ENCODE data around the gene CCNB3.
"Not testable (repeated sequence)": the region's sequence is repeated elsewhere in the genome, so short reads cannot be mapped to it uniquely, and the experiment has no call there.

CCNB3 gene

GRCh38 chrX:50200907-50201306 is 3.7 kb upstream of the CCNB3 start, which contains the start of gene AKAP4:
Gene AKAP4 (minus strand): TSS chrX:50201007. CDS start chrX:50200889, 118 bp downstream.
- Mint-ChIP-seq H3K4me1 (ENCODE audit: low read depth) (peaks cover 8% of the 10 kb centered on the region), H3K27me3 (ENCODE audit: low read depth) (peaks cover 7% of the 10 kb centered on the region), H3K4me3 (no peak within 1 kb of the TSS), H3K27ac (no peak within 1 kb of the TSS), H3K36me3 (ENCODE audit: low read depth) (no peaks in the 10 kb centered on the region), H3K9me3 (no peaks in the 10 kb centered on the region)

- Mint-ChIP-seq H3K27me3 (ENCODE audit: low read depth) (no peaks in the 10 kb centered on the region), H3K27ac (no peak overlapping the region), H3K4me1 (ENCODE audit: low read depth) (peaks cover 8% of the 10 kb centered on the region), H3K4me3 (no peak overlapping the region), H3K9me3 (no peaks in the 10 kb centered on the region), H3K36me3 (ENCODE audit: low read depth) (no peaks in the 10 kb centered on the region)
Measured at GRCh38 chrX:50202539-50202938, 2.0 kb upstream of the CCNB3 start.

GRCh38 chrX:50206753-50207152 is 2.2 kb downstream of the CCNB3 start:
- Mint-ChIP-seq H3K4me3 (no peak overlapping the region), H3K4me1 (ENCODE audit: low read depth) (peaks cover 8% of the 10 kb centered on the region), H3K9me3 (no peaks in the 10 kb centered on the region), H3K27me3 (ENCODE audit: low read depth) (no peaks in the 10 kb centered on the region), H3K36me3 (ENCODE audit: low read depth) (no peaks in the 10 kb centered on the region), H3K27ac (no peak overlapping the region)

GRCh38 chrX:50211510-50211909 is 6.9 kb downstream of the CCNB3 start:
- H3K4me1 Mint-ChIP-seq (ENCODE audit: low read depth) = no peaks in the 10 kb centered on the region
- no peaks in the 10 kb centered on the region for H3K36me3 Mint-ChIP-seq (ENCODE audit: low read depth)
- no peak overlapping the region for H3K27ac Mint-ChIP-seq
- no peaks in the 10 kb centered on the region for H3K27me3 Mint-ChIP-seq (ENCODE audit: low read depth)
- H3K9me3 Mint-ChIP-seq = no peaks in the 10 kb centered on the region
- H3K4me3 Mint-ChIP-seq = no peak overlapping the region

- Mint-ChIP-seq H3K27ac (no peak overlapping the region), H3K4me3 (no peak overlapping the region), H3K9me3 (no peaks in the 10 kb centered on the region), H3K4me1 (ENCODE audit: low read depth) (no peaks in the 10 kb centered on the region), H3K36me3 (ENCODE audit: low read depth) (no peaks in the 10 kb centered on the region), H3K27me3 (ENCODE audit: low read depth) (no peaks in the 10 kb centered on the region)
Measured at GRCh38 chrX:50281253-50281652, 76.7 kb downstream of the CCNB3 start.

- no peaks in the 10 kb centered on the region for H3K36me3 Mint-ChIP-seq (ENCODE audit: low read depth)
- no peaks in the 10 kb centered on the region for H3K27me3 Mint-ChIP-seq (ENCODE audit: low read depth)
- H3K9me3 Mint-ChIP-seq = no peaks in the 10 kb centered on the region
- no peaks in the 10 kb centered on the region for H3K4me1 Mint-ChIP-seq (ENCODE audit: low read depth)
- no peak overlapping the region for H3K27ac Mint-ChIP-seq
- no peak overlapping the region for H3K4me3 Mint-ChIP-seq
Measured at GRCh38 chrX:50327235-50327634, 122.7 kb downstream of the CCNB3 start.

- not testable (repeated sequence) for H3K4me3 Mint-ChIP-seq; H3K36me3 Mint-ChIP-seq (ENCODE audit: low read depth); H3K4me1 Mint-ChIP-seq (ENCODE audit: low read depth); H3K27me3 Mint-ChIP-seq (ENCODE audit: low read depth); H3K9me3 Mint-ChIP-seq; H3K27ac Mint-ChIP-seq
Measured at GRCh38 chrX:50332668-50333067, 128.1 kb downstream of the CCNB3 start.

- H3K4me1 Mint-ChIP-seq (ENCODE audit: low read depth) = no peaks in the 10 kb centered on the region
- H3K4me3 Mint-ChIP-seq = no peak overlapping the region
- no peaks in the 10 kb centered on the region for H3K9me3 Mint-ChIP-seq
- H3K27me3 Mint-ChIP-seq (ENCODE audit: low read depth) = no peaks in the 10 kb centered on the region
- H3K27ac Mint-ChIP-seq = no peak overlapping the region
- no peaks in the 10 kb centered on the region for H3K36me3 Mint-ChIP-seq (ENCODE audit: low read depth)
Measured at GRCh38 chrX:50333308-50333707, 128.7 kb downstream of the CCNB3 start.

GRCh38 chrX:50343917-50344316 is 139.4 kb downstream of the CCNB3 start:
- no peak overlapping the region for H3K27ac Mint-ChIP-seq
- no peaks in the 10 kb centered on the region for H3K36me3 Mint-ChIP-seq (ENCODE audit: low read depth)
- H3K27me3 Mint-ChIP-seq (ENCODE audit: low read depth) = no peaks in the 10 kb centered on the region
- H3K4me1 Mint-ChIP-seq (ENCODE audit: low read depth) = no peaks in the 10 kb centered on the region
- no peaks in the 10 kb centered on the region for H3K9me3 Mint-ChIP-seq
- H3K4me3 Mint-ChIP-seq = no peak overlapping the region

GRCh38 chrX:50372966-50373365 is 168.4 kb downstream of the CCNB3 start:
- Mint-ChIP-seq H3K27me3 (ENCODE audit: low read depth) (no peaks in the 10 kb centered on the region), H3K9me3 (no peaks in the 10 kb centered on the region), H3K27ac (no peak overlapping the region), H3K4me1 (ENCODE audit: low read depth) (no peaks in the 10 kb centered on the region), H3K4me3 (no peak overlapping the region), H3K36me3 (ENCODE audit: low read depth) (no peaks in the 10 kb centered on the region)

- no peaks in the 10 kb centered on the region for H3K9me3 Mint-ChIP-seq
- no peaks in the 10 kb centered on the region for H3K4me1 Mint-ChIP-seq (ENCODE audit: low read depth)
- no peak overlapping the region for H3K4me3 Mint-ChIP-seq
Measured at GRCh38 chrX:50375481-50376267, 171.1 kb downstream of the CCNB3 start.

GRCh38 chrX:50381729-50382415 is 177.3 kb downstream of the CCNB3 start:
- no peaks in the 10 kb centered on the region for H3K27me3 Mint-ChIP-seq (ENCODE audit: low read depth)
- H3K9me3 Mint-ChIP-seq = no peaks in the 10 kb centered on the region
- H3K36me3 Mint-ChIP-seq (ENCODE audit: low read depth) = no peaks in the 10 kb centered on the region
- H3K4me3 Mint-ChIP-seq = no peak overlapping the region
- H3K27ac Mint-ChIP-seq = no peak overlapping the region
- no peaks in the 10 kb centered on the region for H3K4me1 Mint-ChIP-seq (ENCODE audit: low read depth)

More at GRCh38 chrX:50375481-50376267, 171.1 kb downstream of the CCNB3 start:
- no peaks in the 10 kb centered on the region for H3K27me3 Mint-ChIP-seq (ENCODE audit: low read depth)
- no peak overlapping the region for H3K27ac Mint-ChIP-seq
- no peaks in the 10 kb centered on the region for H3K36me3 Mint-ChIP-seq (ENCODE audit: low read depth)

- H3K36me3 Mint-ChIP-seq (ENCODE audit: low read depth) = no peaks in the 10 kb centered on the region
- H3K27me3 Mint-ChIP-seq (ENCODE audit: low read depth) = no peaks in the 10 kb centered on the region
- no peak overlapping the region for H3K4me3 Mint-ChIP-seq
- H3K4me1 Mint-ChIP-seq (ENCODE audit: low read depth) = no peaks in the 10 kb centered on the region
- no peak overlapping the region for H3K27ac Mint-ChIP-seq
- H3K9me3 Mint-ChIP-seq = no peaks in the 10 kb centered on the region
Measured at GRCh38 chrX:50386520-50386919, 182.0 kb downstream of the CCNB3 start.

GRCh38 chrX:50393902-50394301 is 189.3 kb downstream of the CCNB3 start:
- no peak overlapping the region for H3K27ac Mint-ChIP-seq
- H3K9me3 Mint-ChIP-seq = no peaks in the 10 kb centered on the region
- no peaks in the 10 kb centered on the region for H3K27me3 Mint-ChIP-seq (ENCODE audit: low read depth)
- H3K4me1 Mint-ChIP-seq (ENCODE audit: low read depth) = no peaks in the 10 kb centered on the region
- no peaks in the 10 kb centered on the region for H3K36me3 Mint-ChIP-seq (ENCODE audit: low read depth)
- H3K4me3 Mint-ChIP-seq = no peak overlapping the region
